Activated CD4-positive, alpha-beta T cell treated with anti-CD3 and anti-CD28 coated beads, Interleukin-10, Interleukin-2, amounts not matched to agents 100 ng/mL and 50 ng/mL, durations not matched to agents 16 hours and 8 hours (primary cell): ENCODE measurements around the gene ZNF423.

ENCODE experiments used
- DNase-seq: peaks from one replicate; pipeline ENCODE4 v3.0.0-alpha.2; 2020

Gene ZNF423

DNA sequence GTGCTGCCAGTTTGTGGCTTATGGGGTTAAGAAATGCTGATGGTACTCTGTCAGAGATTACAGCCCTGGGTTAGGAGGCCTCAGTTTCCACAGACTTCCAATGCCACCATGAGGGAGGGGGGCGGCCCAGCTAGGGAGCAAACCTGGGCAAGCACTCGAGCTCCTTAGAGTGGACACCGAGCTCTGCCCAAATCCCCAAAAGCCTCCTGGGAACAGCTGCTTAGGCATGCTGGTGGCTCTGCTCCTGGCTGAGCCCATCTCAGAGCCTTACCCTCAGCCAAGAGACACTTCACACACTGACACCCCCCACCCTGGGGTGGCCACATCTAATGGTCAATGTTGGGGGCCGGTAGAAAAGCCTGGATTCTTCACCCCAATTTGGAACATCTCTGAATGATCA lies 416.2 kb downstream of the ZNF423 start:
- DNase-seq: no peak

DNA sequence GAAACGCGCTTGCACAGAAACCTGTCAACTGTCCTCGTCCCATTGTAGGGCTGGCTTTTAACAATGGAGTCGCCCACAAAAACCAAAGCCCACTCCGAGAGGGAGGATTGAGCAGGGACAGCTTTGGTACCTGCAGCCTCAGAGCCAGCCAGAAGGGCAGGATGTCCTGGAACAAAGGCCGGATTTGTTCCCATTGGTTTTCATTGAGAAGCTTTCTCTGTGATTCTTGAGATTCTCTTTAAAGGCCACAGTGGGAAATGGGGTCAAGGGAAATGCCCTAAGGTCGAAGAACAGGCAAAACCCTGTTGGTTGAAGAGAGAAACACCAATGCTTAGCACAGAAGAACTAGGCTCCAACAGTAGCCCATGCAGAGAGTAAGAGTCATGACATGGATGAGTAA lies 416.9 kb downstream of the ZNF423 start:
- DNase-seq: no peak
